Thymus (tissue), 11 donors: ENCODE measurements around the gene C22orf31. TPM values are rescaled to one million over a fixed set of nuclear protein-coding genes. Genes with fewer than 3 reads are reported as not detected.

Experiments
- DNase-seq, 9 donors: peaks; one replicate each; pipeline ENCODE4 v3.0.0-alpha.2; 2013; ENCODE audit warnings: low spot score in 9 of 9, low read depth in 6 of 9, missing footprints in 1 of 9
- H3K27ac ChIP-seq, 2 donors: one replicate each; pipeline ENCODE4 v1.5.1; 2013; ENCODE audit warnings: control low read depth in 1 of 2, low read depth in 1 of 2, low read length in 1 of 2, mild to moderate bottlenecking in 1 of 2, moderate library complexity in 1 of 2
- H3K27me3 ChIP-seq, 2 donors: one replicate each; pipeline ENCODE4 v1.5.1; 2013; ENCODE audit warnings: low read length in 1 of 2; ENCODE audit not compliant: control insufficient read depth in 2 of 2, insufficient read depth in 1 of 2
- H3K36me3 ChIP-seq, 2 donors: one replicate each; pipeline ENCODE4 v1.5.1; 2013; ENCODE audit warnings: low read length in 1 of 2, mild to moderate bottlenecking in 1 of 2, moderate library complexity in 1 of 2; ENCODE audit not compliant: control insufficient read depth in 2 of 2, insufficient read depth in 2 of 2
- H3K4me1 ChIP-seq, 2 donors: one replicate each; pipeline ENCODE4 v1.5.1; 2013; ENCODE audit warnings: low read length in 2 of 2; ENCODE audit not compliant: control insufficient read depth in 2 of 2, insufficient read depth in 2 of 2
- H3K4me3 ChIP-seq, 2 donors: one replicate each; pipeline ENCODE4 v1.5.1; 2013; ENCODE audit warnings: low read length in 2 of 2, control low read depth in 1 of 2, mild to moderate bottlenecking in 1 of 2
- H3K9me3 ChIP-seq, 2 donors: one replicate each; pipeline ENCODE4 v1.5.1; 2013; ENCODE audit warnings: low read length in 1 of 2, mild to moderate bottlenecking in 1 of 2; ENCODE audit not compliant: control insufficient read depth in 2 of 2, insufficient read depth in 1 of 2
- WGBS: extraction: QIAGEN DNeasy Blood & Tissue Kit; methylation state at CpG from one replicate; pipeline ENCODE4 v1.1.7; 2013; 5-methylcytosine and 5-hydroxymethylcytosine counted together
- polyA plus RNA-seq: library from polyadenylated mRNA; stranded (reverse); fragments of 200-250 nt; gene quantifications from one replicate; pipeline ENCODE4 v1.2.3, GENCODE V29; 2013
- total RNA-seq: library from RNA; stranded (reverse); fragments of 120-200 nt; gene quantifications from one replicate; pipeline ENCODE4 v1.2.4, GENCODE V29; 2013
- donor health status: healthy.

Gene C22orf31
- total and polyA plus RNA-seq, 2 donors, result 0.80 to 1.7 TPM

DNA sequence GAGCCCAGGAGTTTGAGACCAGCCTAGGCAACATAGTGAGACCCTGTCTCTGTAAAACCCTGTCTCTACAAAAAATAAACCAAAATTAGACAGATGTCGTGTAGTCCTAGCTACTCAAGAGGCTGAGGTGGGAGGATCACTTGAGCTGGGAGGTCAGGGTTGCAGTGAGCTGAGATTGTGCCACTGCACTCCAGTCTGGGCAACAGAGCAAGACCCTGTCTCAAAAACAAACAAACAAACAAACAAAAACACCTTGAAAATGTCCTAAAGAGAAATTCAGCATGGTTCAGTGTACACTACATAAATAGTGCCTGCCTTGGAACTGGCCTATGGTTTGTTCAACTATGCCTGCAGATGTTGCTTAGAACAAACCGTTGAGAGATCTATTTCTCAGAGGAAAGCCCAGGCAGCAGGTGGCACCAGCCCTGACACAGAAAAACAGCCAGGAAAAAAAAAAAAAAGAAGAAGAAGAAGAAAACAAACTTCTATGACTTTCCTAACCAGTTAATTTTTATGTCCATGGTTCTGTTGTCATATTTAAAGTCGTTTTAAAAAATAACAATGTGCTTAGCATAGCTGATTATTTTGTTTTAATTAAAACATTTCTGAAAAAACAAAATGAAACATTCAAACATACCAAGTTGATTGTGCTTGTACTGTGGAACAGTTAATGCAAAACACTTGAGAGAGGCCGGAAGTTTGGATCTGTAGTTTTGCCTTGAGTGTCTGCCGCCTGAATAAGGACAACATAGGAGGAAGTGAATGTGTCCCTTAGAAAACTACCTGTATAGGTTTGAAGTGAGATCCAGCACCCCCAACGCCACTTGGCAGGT lies 16.6 kb upstream of the C22orf31 start:
- peak in 2 of 9 donors; percentile 50 to 78 for DNase-seq
- WGBS, result 55% methylated on average over 6 of the region's 6 CpGs
- Histone ChIP-seq H3K36me3 (peaks cover 0 to 6% of the 10 kb centered on the region in 2 donors), H3K27me3 (peaks cover 0 to 19% of the 10 kb centered on the region in 2 donors), H3K27ac (peak overlapping the region; percentile 81 to 97), H3K4me1 (peaks cover 46 to 72% of the 10 kb centered on the region in 2 donors), H3K4me3 (peak overlapping the region in 1 of 2 donors; percentile 15), H3K9me3 (peaks cover 0 to 2% of the 10 kb centered on the region in 2 donors)

DNA sequence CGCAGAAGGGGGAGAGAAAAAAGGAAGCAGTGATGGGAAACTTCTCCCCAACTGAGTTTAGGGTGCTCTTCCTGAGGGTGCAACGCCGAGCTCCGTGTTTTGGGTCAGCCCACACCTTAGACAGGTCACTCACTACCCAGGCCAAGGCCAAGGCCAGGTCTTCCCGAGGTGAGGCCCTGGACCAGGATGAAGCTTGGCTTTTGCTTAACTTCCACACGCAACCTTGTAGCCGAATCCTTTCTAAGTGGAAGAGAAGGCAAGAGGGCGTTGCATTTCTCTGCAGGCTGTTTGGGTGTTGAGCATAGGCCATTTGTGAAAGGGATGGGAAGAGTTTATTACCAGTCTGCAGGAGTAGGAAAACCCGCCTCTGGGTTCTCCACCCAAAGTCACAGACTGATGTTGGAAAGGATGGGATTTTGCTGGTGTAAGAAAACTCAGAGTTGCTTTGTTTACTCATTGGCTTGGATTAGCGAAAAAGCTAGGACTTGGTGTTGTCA lies 12.7 kb upstream of the C22orf31 start:
- 64% methylated on average over 10 of the region's 10 CpGs for WGBS
- Histone ChIP-seq H3K36me3 (no peaks in the 10 kb centered on the region), H3K27ac (peak overlapping the region in 1 of 2 donors; percentile 61), H3K4me1 (peaks cover 48 to 83% of the 10 kb centered on the region in 2 donors), H3K27me3 (peaks cover 9 to 48% of the 10 kb centered on the region in 2 donors), H3K9me3 (peaks cover 0 to 4% of the 10 kb centered on the region in 2 donors), H3K4me3 (peak overlapping the region; percentile 79 to 93)
- DNase-seq, result no peak

DNA sequence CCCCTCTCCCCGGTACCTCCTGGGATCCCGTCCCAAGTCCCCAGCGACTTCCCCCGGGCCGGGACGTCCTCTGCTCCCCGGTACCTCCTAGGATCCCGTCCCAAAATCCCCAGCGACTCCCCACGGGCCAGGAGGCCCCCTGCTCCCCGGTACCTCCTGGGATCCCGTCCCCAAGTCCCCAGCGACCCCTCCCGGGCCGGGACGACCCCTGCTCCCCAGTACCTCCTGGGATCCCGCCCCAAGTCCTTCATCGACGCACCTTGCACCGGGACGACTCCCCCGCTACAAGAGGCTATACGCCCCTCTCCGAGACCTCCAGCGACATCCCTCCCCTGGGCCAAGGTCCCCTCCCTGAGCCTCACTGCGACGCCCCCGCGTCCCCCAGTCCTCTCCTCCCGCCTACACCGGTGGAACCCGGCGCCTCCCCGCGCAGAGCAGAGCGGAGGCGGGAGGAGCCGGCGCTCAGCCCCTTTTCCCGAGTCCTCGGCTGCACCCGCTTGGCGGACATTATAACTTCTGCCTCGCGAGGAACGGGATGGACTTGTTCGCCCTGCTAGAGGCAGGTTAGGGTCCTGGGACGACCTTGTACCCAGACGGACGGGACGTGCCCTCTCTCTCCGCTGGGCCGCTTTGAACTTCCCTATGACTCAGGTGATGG lies 12.1 kb upstream of the C22orf31 start:
- Histone ChIP-seq H3K36me3 (no peaks in the 10 kb centered on the region), H3K4me3 (peak overlapping the region; percentile 79 to 93), H3K9me3 (peaks cover 0 to 4% of the 10 kb centered on the region in 2 donors), H3K27me3 (peaks cover 9 to 53% of the 10 kb centered on the region in 2 donors), H3K4me1 (peaks cover 44 to 82% of the 10 kb centered on the region in 2 donors), H3K27ac (peak overlapping the region; percentile 58 to 61)
- DNase-seq, result peak in 2 of 9 donors; percentile 38 to 57
- WGBS, result 5% methylated on average over 53 of the region's 53 CpGs

DNA sequence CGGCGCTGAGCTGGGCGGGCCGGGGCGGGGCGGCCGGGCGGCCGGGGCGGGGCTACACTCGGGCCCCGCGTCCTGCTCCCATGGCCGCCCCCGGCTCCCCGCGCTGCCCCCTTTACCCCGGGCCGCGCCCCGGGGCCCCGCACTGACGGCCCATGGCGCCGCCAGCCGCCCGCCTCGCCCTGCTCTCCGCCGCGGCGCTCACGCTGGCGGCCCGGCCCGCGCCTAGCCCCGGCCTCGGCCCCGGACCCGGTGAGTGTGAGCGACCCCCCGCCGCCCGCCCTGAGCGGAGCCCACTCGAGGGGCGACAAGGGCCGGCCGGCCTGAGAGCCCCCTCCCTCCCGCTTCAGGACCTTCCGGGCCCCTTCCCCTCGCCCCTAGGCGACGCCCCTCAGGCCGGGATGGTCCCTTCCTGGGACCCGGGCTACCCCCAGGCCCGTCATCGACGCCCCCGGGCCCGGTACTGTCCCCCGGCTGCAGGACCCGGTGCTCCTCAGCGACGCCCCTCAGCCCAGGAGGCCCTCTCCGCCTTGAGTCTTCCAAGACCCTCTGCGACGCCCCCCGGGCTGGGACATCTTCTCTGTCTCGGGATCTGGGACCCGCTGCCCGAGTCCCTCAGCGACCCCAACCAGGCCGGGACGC lies 11.5 kb upstream of the C22orf31 start, which contains the start of gene KREMEN1:
Gene KREMEN1 (plus strand): TSS at position 57 of the 639 bp plus-strand sequence. CDS start 96 bp downstream, at position 153.
- H3K36me3 ChIP-seq, result no peaks in the 10 kb centered on the region
- DNase-seq, result no peak
- 2% methylated on average over 74 of the region's 76 CpGs for WGBS
- peaks cover 0 to 4% of the 10 kb centered on the region in 2 donors for H3K9me3 ChIP-seq
- peaks cover 40 to 77% of the 10 kb centered on the region in 2 donors for H3K4me1 ChIP-seq
- H3K4me3 ChIP-seq, result peak within 1 kb of the TSS; percentile 79 to 93
- peaks cover 9 to 53% of the 10 kb centered on the region in 2 donors for H3K27me3 ChIP-seq
- H3K27ac ChIP-seq, result peak within 1 kb of the TSS; percentile 72 to 80

DNA sequence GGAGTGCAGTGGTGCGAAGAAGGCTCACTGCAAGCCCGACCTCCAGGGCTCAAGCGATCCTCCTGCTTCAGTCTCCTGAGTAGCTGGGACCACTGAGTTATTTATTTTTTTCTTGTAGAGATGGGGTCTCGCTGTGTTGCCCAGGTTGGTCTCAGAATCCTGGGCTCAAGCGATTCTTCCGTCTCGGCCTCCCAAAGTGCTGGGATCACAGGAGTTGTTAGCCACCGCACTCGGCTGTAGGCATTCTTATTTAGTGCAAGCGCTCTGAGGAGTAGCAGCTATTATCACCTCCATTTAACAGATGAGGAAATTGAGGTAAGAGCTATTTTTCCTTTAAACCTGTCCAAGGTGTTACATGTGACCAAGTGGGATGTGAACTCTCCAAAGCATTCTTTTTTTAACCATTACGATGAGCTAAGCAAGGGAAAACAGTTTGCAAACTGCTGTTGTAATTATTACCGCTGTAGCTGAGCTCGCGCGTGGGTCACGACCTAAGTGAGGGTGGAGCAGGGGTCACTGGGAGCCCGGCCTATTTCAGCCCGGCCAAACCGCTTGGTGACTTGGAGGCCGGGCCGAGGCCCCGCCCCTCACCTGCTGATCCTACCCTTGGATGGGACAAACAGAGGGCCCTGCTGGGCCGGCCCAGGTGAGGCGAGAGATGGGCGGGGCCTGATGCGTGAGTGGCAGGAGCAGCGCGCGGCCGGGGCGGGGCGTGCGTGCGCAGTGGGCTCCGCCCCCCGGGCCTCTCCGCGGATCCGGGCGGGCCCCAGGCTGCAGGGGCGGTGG lies 10.8 kb upstream of the C22orf31 start:
- Histone ChIP-seq H3K27ac (peak overlapping the region; percentile 15 to 72), H3K4me3 (peak overlapping the region; percentile 38 to 93)
- WGBS, result 22% methylated on average over 41 of the region's 41 CpGs

DNA sequence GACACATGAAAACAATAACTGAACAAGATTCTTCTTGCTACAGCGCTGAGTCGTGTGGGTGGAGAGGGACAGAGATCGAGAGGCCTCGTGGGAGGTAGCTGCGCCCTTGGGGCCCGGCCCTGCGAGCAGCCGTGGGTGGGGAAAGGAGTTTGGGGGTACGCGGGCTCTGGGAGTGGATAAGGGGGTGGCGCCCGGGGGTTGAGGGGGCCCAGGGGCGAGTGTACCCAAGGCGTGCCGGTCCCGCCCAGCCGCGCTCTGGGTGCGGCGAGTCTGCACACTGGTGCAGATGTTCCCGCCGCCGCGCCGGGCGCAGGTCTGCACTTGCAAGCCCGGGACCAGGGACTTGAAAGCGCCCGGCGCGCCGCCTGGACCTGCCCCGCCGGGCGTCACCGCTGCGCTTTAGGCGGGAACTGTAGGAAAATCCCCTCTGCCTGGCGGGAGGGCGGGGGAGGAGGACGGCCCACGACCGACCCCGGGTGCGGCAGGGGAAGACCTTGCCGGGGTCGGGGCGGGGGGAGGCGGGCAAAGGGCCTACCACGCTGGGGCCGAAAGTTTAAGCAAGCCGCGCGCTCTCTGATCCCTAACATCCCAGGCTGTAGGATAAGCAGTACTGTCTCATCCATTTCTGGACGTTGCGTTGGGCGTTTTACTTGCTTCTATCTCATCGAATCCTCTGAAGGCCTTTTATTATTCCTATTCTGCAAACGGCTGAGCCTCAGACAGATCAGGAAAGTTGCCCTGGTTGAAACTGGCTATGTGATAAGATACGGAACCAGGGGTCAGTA lies 9.8 kb upstream of the C22orf31 start:
- Histone ChIP-seq H3K27me3 (peaks cover 9 to 62% of the 10 kb centered on the region in 2 donors), H3K9me3 (peaks cover 0 to 4% of the 10 kb centered on the region in 2 donors), H3K4me1 (peaks cover 36 to 67% of the 10 kb centered on the region in 2 donors), H3K27ac (peak overlapping the region; percentile 72 to 81), H3K4me3 (peak overlapping the region; percentile 38 to 52), H3K36me3 (no peaks in the 10 kb centered on the region)
- DNase-seq, result peak in 2 of 9 donors; percentile 53 to 65
- WGBS, result 3% methylated on average over 60 of the region's 60 CpGs

More for the DNA sequence above, 10.8 kb upstream of the C22orf31 start:
- peaks cover 9 to 58% of the 10 kb centered on the region in 2 donors for H3K27me3 ChIP-seq
- peak in 8 of 9 donors; percentile 50 to 89 (median 76) for DNase-seq
- peaks cover 36 to 70% of the 10 kb centered on the region in 2 donors for H3K4me1 ChIP-seq
- H3K9me3 ChIP-seq, result peaks cover 0 to 4% of the 10 kb centered on the region in 2 donors
- no peaks in the 10 kb centered on the region for H3K36me3 ChIP-seq

DNA sequence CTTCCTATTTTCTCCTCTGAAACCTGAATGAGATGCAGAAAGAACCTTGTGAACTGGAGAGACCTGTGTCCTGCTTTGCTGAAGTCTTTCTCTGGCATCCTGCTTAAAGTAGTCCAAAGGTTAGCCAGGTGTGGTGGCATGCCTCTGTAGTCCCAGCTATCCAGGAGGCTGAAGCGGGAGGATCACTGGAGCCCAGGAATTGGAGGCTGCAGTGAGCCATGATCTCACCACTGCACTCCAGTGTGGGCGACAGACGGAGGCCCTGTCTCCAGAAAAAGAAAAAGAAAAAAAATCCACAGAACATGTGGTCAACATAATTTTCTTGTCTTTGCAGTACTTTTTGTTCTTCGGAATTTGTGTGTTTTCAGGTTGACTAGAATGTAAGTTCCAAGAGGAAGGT lies 8.9 kb upstream of the C22orf31 start:
- no peak for DNase-seq
- H3K4me1 ChIP-seq, result peaks cover 38 to 63% of the 10 kb centered on the region in 2 donors
- 99% methylated on average over 4 of the region's 4 CpGs for WGBS
- H3K27me3 ChIP-seq, result peaks cover 9 to 62% of the 10 kb centered on the region in 2 donors
- peaks cover 0 to 4% of the 10 kb centered on the region in 2 donors for H3K9me3 ChIP-seq
- H3K27ac ChIP-seq, result peak overlapping the region in 1 of 2 donors; percentile 58
- no peaks in the 10 kb centered on the region for H3K36me3 ChIP-seq
- no peak overlapping the region for H3K4me3 ChIP-seq
